GM18867 (cell line): Measurements from ENCODE around the gene IVL.

Experiments used
- ATAC-seq: cut with Tn5 transposase; IDR thresholded peaks from one replicate; pipeline ENCODE4 v1.9.1; 2021; ENCODE audit warnings: mild to moderate bottlenecking, moderate library complexity; ENCODE audit not compliant: unreplicated experiment

Gene IVL

DNA sequence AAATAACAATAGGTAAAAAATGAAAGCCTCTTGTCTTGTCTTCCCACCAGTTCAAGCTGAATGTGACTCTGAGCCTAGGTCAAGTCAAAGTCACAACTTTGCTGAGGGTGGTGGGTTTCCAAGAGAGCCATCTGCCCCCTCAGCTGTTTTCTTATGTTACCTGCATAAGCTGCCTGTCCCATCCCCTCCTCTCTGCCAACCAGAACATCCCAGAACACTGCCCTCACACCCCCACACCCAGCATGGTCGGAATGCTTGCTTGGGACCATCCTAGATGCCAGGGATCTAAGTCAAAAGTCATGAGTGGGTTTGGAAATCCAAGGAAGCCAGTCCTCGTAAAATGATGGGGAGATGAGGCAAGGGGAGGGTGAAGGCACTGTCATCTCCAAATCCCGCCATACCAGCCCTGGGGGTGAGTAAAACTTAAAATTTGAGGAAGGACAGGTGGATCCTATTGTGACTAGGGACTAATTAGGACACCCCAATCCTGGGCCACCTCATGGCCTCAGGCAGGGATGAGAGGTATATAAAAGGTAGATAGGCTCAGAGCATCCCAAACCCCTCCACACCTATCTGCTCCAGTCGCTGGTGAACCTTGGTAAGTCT lies 38.4 kb downstream of the IVL start, which contains the start of gene SPRR5:
Gene SPRR5, plus strand, starts transcription at position 556 of the 606 bp plus-strand sequence. CDS start 1,349 bp downstream, outside the sequence.
- ATAC-seq = no peak

DNA sequence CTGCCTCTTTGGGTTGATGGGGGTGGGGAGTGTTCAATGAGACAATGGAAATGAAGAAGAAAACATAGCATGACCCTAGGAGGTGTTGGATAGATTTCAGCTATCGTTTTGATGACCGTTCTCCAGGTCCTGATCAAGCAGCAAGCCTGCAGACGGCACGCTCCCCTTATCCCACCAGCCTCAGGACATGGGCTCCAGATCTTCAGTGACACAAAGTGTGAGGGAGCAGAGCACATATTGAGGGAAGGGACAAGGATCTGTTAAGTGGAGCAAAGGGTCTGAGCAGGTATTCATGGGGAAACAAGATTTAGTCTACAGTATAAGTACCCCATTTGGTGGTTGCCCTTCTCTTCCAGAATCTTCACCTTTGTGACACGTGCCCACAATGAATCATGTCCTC lies 43.4 kb downstream of the IVL start:
- no peak for ATAC-seq

DNA sequence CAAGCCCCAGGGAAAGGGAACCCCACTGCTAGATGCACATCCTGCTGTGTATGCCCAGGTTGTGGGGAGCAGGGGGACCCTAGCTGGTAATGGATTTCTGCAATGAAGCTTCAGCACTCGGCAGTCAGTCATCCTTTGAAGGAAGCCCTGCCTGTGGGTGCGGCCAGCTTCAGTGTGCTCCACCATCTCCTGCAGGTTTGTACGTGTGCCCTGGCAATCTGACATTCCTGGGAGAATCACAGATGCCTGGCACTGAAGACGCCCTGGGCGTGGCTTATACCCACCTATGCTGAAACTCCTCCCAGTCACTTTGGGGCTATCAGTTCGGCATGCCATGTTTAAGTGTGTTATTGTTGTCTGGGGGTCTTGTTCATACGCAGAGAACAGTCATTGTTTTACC lies 45.4 kb downstream of the IVL start:
- no peak for ATAC-seq

DNA sequence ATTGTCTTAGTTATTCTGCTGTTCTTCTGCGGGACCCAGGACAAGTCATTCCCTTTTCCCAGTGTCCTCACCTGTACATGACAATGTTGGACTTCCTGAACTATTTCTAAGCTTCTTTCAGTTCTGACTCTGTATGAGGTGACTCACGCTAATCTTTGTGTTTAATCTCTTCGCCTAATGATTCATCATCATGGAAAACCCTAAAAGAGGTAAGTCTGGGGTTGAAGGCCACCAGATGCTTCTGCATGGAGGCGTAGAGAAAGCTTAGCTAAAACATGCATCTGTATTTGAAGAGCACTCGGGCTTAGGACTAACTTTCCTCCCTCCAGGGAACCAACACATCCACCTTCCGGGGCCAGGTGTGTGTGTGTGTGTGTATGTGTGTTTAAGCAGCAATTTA lies 46.1 kb downstream of the IVL start:
- no peak for ATAC-seq

DNA sequence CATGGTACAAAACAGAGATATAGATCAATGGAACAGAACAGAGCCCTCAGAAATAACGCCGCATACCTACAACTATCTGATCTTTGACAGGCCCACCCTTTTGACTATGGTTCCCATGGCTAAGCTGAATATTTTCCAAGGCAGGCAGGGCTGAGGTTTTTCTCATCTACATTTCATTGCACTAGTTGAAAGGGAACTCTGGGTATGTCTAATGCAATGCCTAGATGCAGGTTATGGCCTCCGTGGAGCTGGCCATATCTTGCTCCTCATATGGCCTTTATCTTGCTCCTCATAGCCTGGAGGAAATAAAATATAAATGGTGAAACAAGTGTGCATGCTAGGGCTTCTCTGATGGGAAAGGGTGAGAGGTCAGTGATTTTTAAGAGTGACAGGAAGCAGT lies 49.2 kb downstream of the IVL start:
- no peak for ATAC-seq

DNA sequence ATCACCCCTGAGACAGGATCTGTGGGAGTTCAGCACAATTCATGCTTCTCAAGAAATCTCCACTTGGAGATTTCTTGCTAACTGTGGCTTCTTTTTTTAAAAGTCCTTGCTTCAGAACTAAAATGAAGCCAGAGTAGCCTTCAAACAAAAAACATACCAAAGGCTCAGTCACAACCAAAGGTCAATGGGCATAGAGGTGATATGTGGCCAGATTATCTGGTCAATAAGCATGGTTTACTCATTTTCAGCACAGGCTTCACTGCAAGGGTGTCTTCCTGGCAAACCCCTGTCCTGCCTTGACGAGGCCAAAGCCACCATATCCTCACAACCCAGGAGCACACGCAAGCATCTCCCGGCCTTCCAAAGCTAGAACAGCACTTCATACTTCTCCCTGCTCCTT lies 50.9 kb downstream of the IVL start:
- no peak for ATAC-seq

DNA sequence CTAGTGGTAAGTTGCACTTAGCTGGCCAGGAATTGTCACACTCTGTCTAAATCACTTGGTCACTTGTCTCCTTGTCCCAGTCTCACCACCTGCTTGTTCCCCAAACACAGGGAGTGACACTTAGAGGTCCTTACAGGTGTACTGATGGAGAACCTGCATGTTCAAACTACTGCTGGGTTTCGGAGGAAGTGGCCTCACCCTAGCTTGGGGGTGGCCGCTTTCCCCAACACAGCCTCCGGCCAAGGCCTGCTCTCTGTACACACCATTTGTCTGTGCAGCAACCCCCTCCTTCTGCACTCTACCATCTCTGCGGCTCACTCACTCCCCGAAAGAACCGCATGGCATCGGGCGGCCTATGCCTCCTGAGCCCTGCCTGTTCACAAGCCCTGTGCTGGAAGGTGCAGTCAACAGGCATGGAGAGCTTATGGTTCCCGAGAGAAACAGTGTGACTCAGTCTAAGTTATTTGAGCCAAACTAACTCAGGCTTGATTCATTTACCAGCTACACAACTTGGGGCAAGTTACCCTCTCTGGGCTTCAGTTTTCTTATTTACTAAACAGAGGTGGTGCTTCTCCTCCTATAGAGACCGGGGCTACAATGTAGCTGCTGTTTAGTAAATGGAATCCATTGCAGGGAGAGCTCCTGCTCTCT lies 51.6 kb downstream of the IVL start:
- no peak for ATAC-seq

DNA sequence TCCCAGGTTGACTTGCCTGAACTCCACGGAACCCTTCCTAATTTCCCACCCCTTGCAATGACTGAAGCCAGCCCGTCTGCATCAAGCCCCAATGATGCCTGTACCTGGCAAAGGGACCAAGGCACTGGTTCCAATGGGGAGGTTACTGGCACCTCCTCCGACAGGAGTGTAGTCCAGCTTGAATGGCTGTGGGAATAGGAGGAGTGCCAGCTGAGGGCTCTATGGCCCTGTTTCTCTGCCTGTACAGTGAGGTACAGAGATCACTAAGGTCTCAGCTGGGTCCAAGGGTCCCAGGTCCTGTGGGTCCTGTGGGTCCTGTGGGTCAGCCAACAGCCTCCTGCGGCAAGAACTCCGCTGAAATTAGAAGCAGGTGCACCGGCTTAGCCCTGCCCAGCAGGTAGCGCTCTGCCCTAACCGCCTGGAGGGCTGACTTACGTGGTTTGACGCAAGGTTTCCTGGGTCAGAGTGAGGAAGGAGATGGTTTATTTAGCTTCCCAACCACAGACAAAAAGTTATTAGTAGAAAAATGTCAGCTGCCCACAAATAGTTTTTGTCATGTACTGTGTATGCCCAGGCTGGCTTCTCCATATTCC lies 52.2 kb downstream of the IVL start:
- ATAC-seq = no peak
